ENCODE results near the gene USH1C. TPM values are rescaled to one million over a fixed set of nuclear protein-coding genes. Genes with fewer than 3 reads are reported as not detected.

Gene USH1C
- total and polyA plus RNA-seq, 12 donors, result 0.14 to 16.9 (median 0.85) TPM; not detected in 2

- H3K27ac ChIP-seq, result no peak overlapping the region
- intact Hi-C loops (cut with DNase I), result loop anchor here in 1 of 2 donors (10.0 kb wide), 1 partner anchor 282 kb away; no protein-coding TSS in a partner anchor
- no peaks in the 10 kb centered on the region for H3K27me3 ChIP-seq
- no peak overlapping the region for H3K4me3 ChIP-seq
- DNase-seq, result peak in 6 of 7 donors; percentile 32 to 68 (median 46)
- 60 to 65% (median 62%) methylated on average over 5 to 6 of the region's 6 CpGs for WGBS, 4 donors
- no peaks in the 10 kb centered on the region for H3K36me3 ChIP-seq (replicated peaks in 1 of 2)
- TF ChIP-seq CTCF (IDR thresholded peaks at IDR 0.05), result no peak
- no peak for TF ChIP-seq POLR2A (IDR thresholded peaks at IDR 0.05)
- peaks cover 0 to 14% of the 10 kb centered on the region in 2 donors for H3K4me1 ChIP-seq (replicated peaks in 1 of 2)
- no peaks in the 10 kb centered on the region for H3K9me3 ChIP-seq (replicated peaks in 1 of 3)
Observed at GRCh38 chr11:17506314-17506713, 37.9 kb downstream of the USH1C start.

- Histone ChIP-seq H3K27ac (no peak overlapping the region), H3K4me1 (replicated peaks in 1 of 2) (peaks cover 0 to 14% of the 10 kb centered on the region in 2 donors), H3K4me3 (no peak overlapping the region), H3K27me3 (no peaks in the 10 kb centered on the region), H3K36me3 (replicated peaks in 1 of 2) (no peaks in the 10 kb centered on the region), H3K9me3 (replicated peaks in 1 of 3) (no peaks in the 10 kb centered on the region)
- DNase-seq, result no peak
- WGBS, 4 donors, result 81 to 100% (median 92%) methylated on average over 1 to 4 of the region's 4 CpGs
- TF ChIP-seq CTCF (IDR thresholded peaks at IDR 0.05) (no peak), POLR2A (IDR thresholded peaks at IDR 0.05) (no peak)
- intact Hi-C loops (cut with DNase I), result loop anchor here in 1 of 2 donors (2.0 to 10.0 kb wide), 2 partner anchors 120 to 280 kb away; no protein-coding TSS in a partner anchor
Observed at GRCh38 chr11:17505146-17505545, 39.1 kb downstream of the USH1C start.

GRCh38 chr11:17504330-17505107, 39.7 kb downstream of the USH1C start:
- peaks cover 0 to 14% of the 10 kb centered on the region in 2 donors for H3K4me1 ChIP-seq (replicated peaks in 1 of 2)
- H3K9me3 ChIP-seq (replicated peaks in 1 of 3), result no peaks in the 10 kb centered on the region
- no peak overlapping the region for H3K27ac ChIP-seq
- no peaks in the 10 kb centered on the region for H3K27me3 ChIP-seq
- H3K36me3 ChIP-seq (replicated peaks in 1 of 2), result no peaks in the 10 kb centered on the region
- 27 to 40% (median 35%) methylated on average over 8 to 9 of the region's 9 CpGs for WGBS, 4 donors
- peak; percentile 80 to 95 (median 88) for DNase-seq
- peak; percentile 85 to 96 (median 94) for TF ChIP-seq CTCF (IDR thresholded peaks at IDR 0.05)
- TF ChIP-seq POLR2A (IDR thresholded peaks at IDR 0.05), result no peak
- intact Hi-C loops (cut with DNase I), result loop anchor here (2.0 to 10.0 kb wide), 3 partner anchors 117 to 280 kb away; partner anchors contain the start of gene KCNJ11 (in 1 of the 2)
- no peak overlapping the region for H3K4me3 ChIP-seq

GRCh38 chr11:17502630-17503029, 41.6 kb downstream of the USH1C start:
- intact Hi-C loops (cut with DNase I), result loop anchor here (5.0 to 10.0 kb wide), 2 partner anchors 115 to 278 kb away; partner anchors contain the start of gene KCNJ11 (in 1 of the 2)
- Histone ChIP-seq H3K4me3 (no peak overlapping the region), H3K27me3 (no peaks in the 10 kb centered on the region), H3K36me3 (replicated peaks in 1 of 2) (no peaks in the 10 kb centered on the region), H3K27ac (no peak overlapping the region), H3K4me1 (replicated peaks in 1 of 2) (peaks cover 0 to under 1% of the 10 kb centered on the region in 2 donors), H3K9me3 (replicated peaks in 1 of 3) (no peaks in the 10 kb centered on the region)
- TF ChIP-seq CTCF (IDR thresholded peaks at IDR 0.05) (no peak), POLR2A (IDR thresholded peaks at IDR 0.05) (no peak)
- DNase-seq, result no peak
- 76 to 96% (median 87%) methylated on average over 3 to 4 of the region's 4 CpGs for WGBS, 4 donors

Measured in adrenal gland (tissue), 12 donors.